Fibroblast of villous mesenchyme (primary cell): ENCODE measurements around the gene ARHGEF17. TPM values are rescaled to one million over a fixed set of nuclear protein-coding genes. Genes with fewer than 3 reads are reported as not detected.
"Not testable (repeated sequence)": the region's sequence is repeated elsewhere in the genome, so short reads cannot be mapped to it uniquely, and the experiment has no call there.

Source experiments
- DNase-seq: peaks from one replicate; pipeline ENCODE4 v3.0.0-alpha.2; 2010; ENCODE audit warnings: low read depth
- H3K4me3 ChIP-seq: 2 replicates; pipeline ENCODE4 v1.5.1; 2011; ENCODE audit warnings: low read depth, mild to moderate bottlenecking, low read length
- total RNA-seq: library from RNA; depleted of rRNA; stranded (reverse); fragments of >200 nt; gene quantifications from 2 replicates; pipeline ENCODE4 v1.2.3, GENCODE V29; 2012
- TF ChIP-seq, protein P1 (sequence below): IDR thresholded peaks from 2 replicates; pipeline ENCODE4 v1.5.1; 2012; ENCODE audit warnings: low read depth, mild to moderate bottlenecking, low read length; ENCODE audit not compliant: insufficient read depth

Gene ARHGEF17
- total RNA-seq, 1 donor, result 71.2 TPM

DNA sequence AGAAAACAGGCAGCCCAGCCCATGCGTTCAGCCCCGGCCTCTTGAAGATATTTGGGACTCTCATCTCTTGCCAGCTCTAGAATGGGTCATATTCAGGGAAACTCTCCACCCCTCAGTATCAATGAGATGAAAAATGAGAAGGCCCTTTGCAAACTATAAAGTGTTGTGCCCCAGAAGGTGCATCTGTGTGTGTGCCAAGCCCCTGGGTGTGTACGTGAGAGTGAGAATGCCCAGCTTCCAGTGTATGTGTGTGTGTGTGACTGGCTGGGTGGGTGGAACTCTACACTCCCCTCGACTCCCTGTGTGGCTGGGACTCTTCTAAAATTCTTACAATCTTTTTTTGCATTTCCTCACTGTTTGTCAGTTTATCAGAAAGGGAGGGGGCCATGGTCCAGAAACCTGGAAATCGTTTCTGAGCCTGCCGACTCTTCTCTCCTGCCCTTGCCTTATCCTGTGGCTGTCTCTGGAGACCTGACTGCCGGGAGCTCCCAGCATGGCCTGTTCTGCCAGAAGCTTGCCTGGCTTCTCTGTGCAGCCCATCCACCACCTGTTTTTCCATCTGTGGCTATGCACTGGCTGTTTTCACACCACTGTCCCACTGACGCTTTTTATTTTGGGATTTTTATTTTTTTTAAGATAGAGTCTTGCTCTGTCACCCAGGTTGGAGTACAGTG lies 34.7 kb upstream of the ARHGEF17 start:
- H3K4me3 ChIP-seq, result no peak overlapping the region
- TF ChIP-seq, protein P1, sequence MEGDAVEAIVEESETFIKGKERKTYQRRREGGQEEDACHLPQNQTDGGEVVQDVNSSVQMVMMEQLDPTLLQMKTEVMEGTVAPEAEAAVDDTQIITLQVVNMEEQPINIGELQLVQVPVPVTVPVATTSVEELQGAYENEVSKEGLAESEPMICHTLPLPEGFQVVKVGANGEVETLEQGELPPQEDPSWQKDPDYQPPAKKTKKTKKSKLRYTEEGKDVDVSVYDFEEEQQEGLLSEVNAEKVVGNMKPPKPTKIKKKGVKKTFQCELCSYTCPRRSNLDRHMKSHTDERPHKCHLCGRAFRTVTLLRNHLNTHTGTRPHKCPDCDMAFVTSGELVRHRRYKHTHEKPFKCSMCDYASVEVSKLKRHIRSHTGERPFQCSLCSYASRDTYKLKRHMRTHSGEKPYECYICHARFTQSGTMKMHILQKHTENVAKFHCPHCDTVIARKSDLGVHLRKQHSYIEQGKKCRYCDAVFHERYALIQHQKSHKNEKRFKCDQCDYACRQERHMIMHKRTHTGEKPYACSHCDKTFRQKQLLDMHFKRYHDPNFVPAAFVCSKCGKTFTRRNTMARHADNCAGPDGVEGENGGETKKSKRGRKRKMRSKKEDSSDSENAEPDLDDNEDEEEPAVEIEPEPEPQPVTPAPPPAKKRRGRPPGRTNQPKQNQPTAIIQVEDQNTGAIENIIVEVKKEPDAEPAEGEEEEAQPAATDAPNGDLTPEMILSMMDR, result no peak
- no peak for DNase-seq

DNA sequence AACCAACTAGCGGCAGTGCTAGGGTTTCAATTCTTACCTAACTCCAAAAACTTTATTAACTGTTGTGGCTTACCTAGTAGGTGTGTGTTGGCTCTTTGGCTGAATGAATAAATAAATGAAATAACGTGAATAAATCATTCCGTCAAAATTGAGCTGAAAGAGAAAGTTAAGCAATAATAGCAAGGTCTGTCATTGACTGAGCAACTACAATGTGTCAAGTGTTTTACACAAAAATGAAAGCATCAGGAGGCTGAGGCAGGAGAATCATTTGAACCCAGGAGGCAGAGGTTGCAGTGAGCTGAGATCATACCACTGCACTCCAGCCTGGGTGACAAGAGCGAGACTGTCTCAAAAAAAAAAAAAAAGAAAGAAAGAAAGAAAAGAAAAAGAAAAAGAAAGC lies 33.9 kb upstream of the ARHGEF17 start:
- DNase-seq, H3K4me3 ChIP-seq: not testable (repeated sequence)

- TF ChIP-seq, protein P1, result no peak
- H3K4me3 ChIP-seq, result no peak overlapping the region
- no peak for DNase-seq
These were observed 33.2 kb upstream of the ARHGEF17 start for GRCh38 chr11:73274722-73275380.

- DNase-seq, result no peak
- TF ChIP-seq, protein P1, result no peak
- no peak overlapping the region for H3K4me3 ChIP-seq
These were observed 32.7 kb upstream of the ARHGEF17 start for GRCh38 chr11:73275381-73275750.

DNA sequence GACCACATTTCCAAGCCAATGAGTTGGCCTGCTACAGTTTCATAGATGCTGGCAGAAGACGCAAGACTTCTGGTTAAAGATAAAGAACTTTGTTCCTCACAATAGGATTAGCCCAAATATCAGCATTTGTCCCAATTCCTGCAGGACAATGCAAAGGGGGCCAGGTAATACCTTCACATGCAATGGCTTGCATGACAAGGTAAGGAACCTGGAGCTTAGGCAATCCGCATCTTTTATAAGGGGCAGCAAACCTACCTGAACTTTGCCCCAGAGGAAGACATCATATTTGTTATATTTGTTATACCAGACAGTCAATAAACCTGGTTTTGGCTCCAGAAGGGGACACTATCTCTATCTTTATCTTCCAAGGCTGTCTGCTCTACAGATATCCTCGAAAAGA lies 30.6 kb upstream of the ARHGEF17 start:
- no peak for DNase-seq
- H3K4me3 ChIP-seq, result no peak overlapping the region
- TF ChIP-seq, protein P1, result no peak

DNA sequence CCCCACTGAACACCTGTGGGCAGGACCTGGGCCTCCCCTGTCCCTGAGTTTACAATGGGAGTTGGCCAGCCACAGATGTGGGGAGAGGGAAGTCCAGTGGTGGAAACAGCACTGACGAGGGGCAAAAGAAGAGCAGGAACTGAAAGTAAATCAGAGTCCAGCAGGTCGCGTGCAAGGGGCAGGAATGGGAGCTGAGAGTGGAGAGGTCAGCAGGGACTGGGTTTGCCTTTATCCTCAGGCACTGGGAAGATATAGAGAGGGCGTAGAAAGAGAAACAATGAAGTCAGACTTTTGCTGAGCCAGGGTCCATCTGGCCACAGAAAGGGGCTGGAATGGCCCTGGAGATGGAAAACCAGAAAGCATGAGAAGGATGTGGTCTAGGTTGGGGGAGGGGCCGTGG lies 27.4 kb upstream of the ARHGEF17 start:
- DNase-seq, result no peak
- TF ChIP-seq, protein P1, result no peak
- no peak overlapping the region for H3K4me3 ChIP-seq

- DNase-seq, result no peak
- no peak overlapping the region for H3K4me3 ChIP-seq
- TF ChIP-seq, protein P1, result no peak
These were observed 26.8 kb upstream of the ARHGEF17 start for GRCh38 chr11:73281201-73281741.
